GM21786 (cell line): ENCODE data around the gene LILRA2.
A peak's percentile ranks its signal among the peaks of the same experiment; 100 is the strongest.
"Not testable (repeated sequence)": the region's sequence is repeated elsewhere in the genome, so short reads cannot be mapped to it uniquely, and the experiment has no call there.

Source experiments
- ATAC-seq: cut with Tn5 transposase; IDR thresholded peaks from one replicate; pipeline ENCODE4 v1.9.1; 2021; ENCODE audit not compliant: unreplicated experiment

The LILRA2 gene

GRCh38 chr19:54608205-54608604 is 34.6 kb downstream of the LILRA2 start:
- ATAC-seq: no peak

- no peak for ATAC-seq
Observed at GRCh38 chr19:54608792-54609191, 35.2 kb downstream of the LILRA2 start.

GRCh38 chr19:54609356-54609791 is 35.8 kb downstream of the LILRA2 start:
- no peak for ATAC-seq

GRCh38 chr19:54612428-54612827 is 38.8 kb downstream of the LILRA2 start:
- no peak for ATAC-seq

GRCh38 chr19:54614726-54615125 is 41.1 kb downstream of the LILRA2 start:
- ATAC-seq: no peak

GRCh38 chr19:54616057-54616456 is 42.5 kb downstream of the LILRA2 start:
- ATAC-seq: peak; percentile 29

GRCh38 chr19:54616821-54617560 is 43.4 kb downstream of the LILRA2 start:
- peak; percentile 84 for ATAC-seq

GRCh38 chr19:54620464-54620863 is 46.9 kb downstream of the LILRA2 start:
- ATAC-seq: no peak

- no peak for ATAC-seq
Observed at GRCh38 chr19:54622431-54622830, 48.8 kb downstream of the LILRA2 start.

GRCh38 chr19:54624234-54624633 is 50.6 kb downstream of the LILRA2 start:
- ATAC-seq: not testable (repeated sequence)

- not testable (repeated sequence) for ATAC-seq
Observed at GRCh38 chr19:54624934-54625730, 51.5 kb downstream of the LILRA2 start.

- no peak for ATAC-seq
Observed at GRCh38 chr19:54626757-54627156, 53.2 kb downstream of the LILRA2 start.

- not testable (repeated sequence) for ATAC-seq
Observed at GRCh38 chr19:54627912-54628311, 54.3 kb downstream of the LILRA2 start.

- ATAC-seq: not testable (repeated sequence)
Observed at GRCh38 chr19:54630262-54630661, 56.7 kb downstream of the LILRA2 start, which contains the start of gene LILRB1. TSS of gene LILRB1 (plus strand) at chr19:54630484. CDS start at chr19:54631074, 590 bp downstream.

GRCh38 chr19:54630782-54631181 is 57.2 kb downstream of the LILRA2 start:
- ATAC-seq: no peak

- ATAC-seq: not testable (repeated sequence)
Observed at GRCh38 chr19:54631489-54632337, 58.1 kb downstream of the LILRA2 start.

- ATAC-seq: not testable (repeated sequence)
Observed at GRCh38 chr19:54632517-54632916, 58.9 kb downstream of the LILRA2 start.

GRCh38 chr19:54633401-54633800 is 59.8 kb downstream of the LILRA2 start:
- ATAC-seq: no peak

- ATAC-seq: not testable (repeated sequence)
Observed at GRCh38 chr19:54636081-54636480, 62.5 kb downstream of the LILRA2 start.

GRCh38 chr19:54638683-54639082 is 65.1 kb downstream of the LILRA2 start:
- ATAC-seq: no peak
